Measurements from ENCODE around the gene MTCL1.
"Not testable (repeated sequence)": the region's sequence is repeated elsewhere in the genome, so short reads cannot be mapped to it uniquely, and the experiment has no call there.

MTCL1 gene

GRCh38 chr18:8745355-8746014 is 40.1 kb downstream of the MTCL1 start:
- no peak for DNase-seq

- no peak for DNase-seq
Observed at GRCh38 chr18:8747440-8747937, 42.1 kb downstream of the MTCL1 start.

GRCh38 chr18:8749492-8749891 is 44.1 kb downstream of the MTCL1 start:
- DNase-seq: no peak

- DNase-seq: no peak
Observed at GRCh38 chr18:8750954-8751415, 45.6 kb downstream of the MTCL1 start.

- no peak for DNase-seq
Observed at GRCh38 chr18:8751692-8752091, 46.3 kb downstream of the MTCL1 start.

- DNase-seq: no peak
Observed at GRCh38 chr18:8752329-8752728, 47.0 kb downstream of the MTCL1 start.

GRCh38 chr18:8754995-8755960 is 49.9 kb downstream of the MTCL1 start:
- no peak for DNase-seq

GRCh38 chr18:8756571-8756970 is 51.2 kb downstream of the MTCL1 start:
- no peak for DNase-seq

- DNase-seq: no peak
Observed at GRCh38 chr18:8757396-8757997, 52.1 kb downstream of the MTCL1 start.

- no peak for DNase-seq
Observed at GRCh38 chr18:8758466-8758865, 53.1 kb downstream of the MTCL1 start.

- DNase-seq: no peak
Observed at GRCh38 chr18:8760984-8761383, 55.6 kb downstream of the MTCL1 start.

GRCh38 chr18:8761535-8761934 is 56.2 kb downstream of the MTCL1 start:
- not testable (repeated sequence) for DNase-seq

- DNase-seq: no peak
Observed at GRCh38 chr18:8762968-8763367, 57.6 kb downstream of the MTCL1 start.

GRCh38 chr18:8763611-8764010 is 58.3 kb downstream of the MTCL1 start:
- no peak for DNase-seq

- peak; percentile 8 for DNase-seq
Observed at GRCh38 chr18:8765783-8766463, 60.6 kb downstream of the MTCL1 start.

GRCh38 chr18:8766559-8767293 is 61.4 kb downstream of the MTCL1 start:
- DNase-seq: peak; percentile 7

GRCh38 chr18:8767340-8767739 is 62.0 kb downstream of the MTCL1 start:
- no peak for DNase-seq

- DNase-seq: no peak
Observed at GRCh38 chr18:8769509-8770095, 64.2 kb downstream of the MTCL1 start.

GRCh38 chr18:8770657-8771056 is 65.3 kb downstream of the MTCL1 start:
- DNase-seq: no peak

GRCh38 chr18:8771930-8772329 is 66.6 kb downstream of the MTCL1 start:
- DNase-seq: no peak

GRCh38 chr18:8773980-8774379 is 68.6 kb downstream of the MTCL1 start:
- DNase-seq: no peak

Measured in hematopoietic multipotent progenitor cell treated with erythropoietin and hydrocortisone succinate and interleukin-3 and kit ligand, for 8 days (in vitro differentiated cells).